NB4 (cell line): ENCODE data around the gene KAT6B.

Experiments used
- DNase-seq: peaks from one replicate; pipeline ENCODE4 v3.0.0; 2010; ENCODE audit warnings: low read depth
- H3K4me3 ChIP-seq: one replicate; pipeline ENCODE4 v1.5.1; 2011; ENCODE audit warnings: mild to moderate bottlenecking, low read depth, low read length, moderate library complexity
- CTCF ChIP-seq: IDR thresholded peaks from one replicate; pipeline ENCODE4 v1.5.1; 2012; ENCODE audit warnings: low read depth, low read length
- MAX ChIP-seq: IDR thresholded peaks from 2 replicates; pipeline ENCODE4 v1.6.1; 2011; ENCODE audit warnings: low read depth, low read length
- MYC ChIP-seq: IDR thresholded peaks from 2 replicates; pipeline ENCODE4 v1.6.1; 2011; ENCODE audit warnings: low read depth, low read length
- POLR2A ChIP-seq: IDR thresholded peaks from 2 replicates; pipeline ENCODE4 v1.6.1; 2011; ENCODE audit warnings: mild to moderate bottlenecking; ENCODE audit not compliant: insufficient read length; ENCODE audit errors: extremely low read depth

KAT6B gene

DNA sequence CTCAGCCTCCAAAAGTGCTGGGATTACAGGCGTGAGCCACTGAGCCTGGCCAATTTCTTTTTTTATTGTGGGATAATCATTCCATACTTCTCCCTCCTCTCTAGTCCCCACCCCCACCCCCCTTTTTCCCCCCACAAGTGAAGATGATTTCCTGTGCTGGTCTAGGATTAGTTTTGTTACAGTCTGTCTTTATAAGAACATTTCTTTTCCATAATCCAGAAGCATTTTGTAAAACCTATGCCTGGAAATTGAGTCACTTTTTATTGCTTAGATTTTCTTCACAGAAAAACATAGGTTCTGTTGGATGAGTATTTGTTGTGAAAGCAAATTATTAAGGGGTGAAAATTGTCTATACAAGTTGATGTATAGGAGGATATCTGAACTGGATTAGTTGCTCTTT, 98.9 kb downstream of the KAT6B start:
- TF ChIP-seq MYC = no peak
- no peak for TF ChIP-seq MAX
- TF ChIP-seq CTCF = no peak
- TF ChIP-seq POLR2A = no peak

DNA sequence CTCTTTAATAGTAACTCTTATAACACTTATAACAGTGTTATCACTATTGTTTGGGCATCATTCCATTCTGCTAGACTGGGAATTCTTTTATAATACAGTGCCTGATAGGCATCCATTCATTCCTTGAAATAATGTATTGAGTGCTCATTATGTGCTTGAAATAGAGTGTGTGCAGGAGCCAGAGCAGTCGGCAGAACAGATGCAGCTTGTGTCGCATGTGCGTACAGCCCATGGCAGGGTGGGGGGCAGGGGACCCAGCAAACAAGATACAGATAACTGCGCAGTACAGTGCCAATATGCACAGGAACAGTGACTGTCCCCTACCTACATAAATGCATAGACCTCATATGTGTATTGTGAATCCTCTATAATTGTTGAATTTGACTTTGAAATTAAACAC, 99.3 kb downstream of the KAT6B start:
- no peak for DNase-seq
- H3K4me3 ChIP-seq = no peak overlapping the region
- no peak for TF ChIP-seq MAX
- no peak for TF ChIP-seq MYC
- no peak for TF ChIP-seq CTCF
- no peak for TF ChIP-seq POLR2A

More for the DNA sequence above, 98.9 kb downstream of the KAT6B start:
- DNase-seq = no peak
- H3K4me3 ChIP-seq = no peak overlapping the region

- TF ChIP-seq CTCF (no peak), POLR2A (no peak), MAX (no peak), MYC (no peak)
- no peak for DNase-seq
- H3K4me3 ChIP-seq = no peak overlapping the region
These were observed 100.6 kb downstream of the KAT6B start for GRCh38 chr10:74926791-74927585.

GRCh38 chr10:74927701-74928100, 101.3 kb downstream of the KAT6B start:
- TF ChIP-seq MAX = no peak
- no peak for TF ChIP-seq CTCF
- no peak for TF ChIP-seq MYC
- TF ChIP-seq POLR2A = no peak
- DNase-seq = no peak
- H3K4me3 ChIP-seq = no peak overlapping the region

DNA sequence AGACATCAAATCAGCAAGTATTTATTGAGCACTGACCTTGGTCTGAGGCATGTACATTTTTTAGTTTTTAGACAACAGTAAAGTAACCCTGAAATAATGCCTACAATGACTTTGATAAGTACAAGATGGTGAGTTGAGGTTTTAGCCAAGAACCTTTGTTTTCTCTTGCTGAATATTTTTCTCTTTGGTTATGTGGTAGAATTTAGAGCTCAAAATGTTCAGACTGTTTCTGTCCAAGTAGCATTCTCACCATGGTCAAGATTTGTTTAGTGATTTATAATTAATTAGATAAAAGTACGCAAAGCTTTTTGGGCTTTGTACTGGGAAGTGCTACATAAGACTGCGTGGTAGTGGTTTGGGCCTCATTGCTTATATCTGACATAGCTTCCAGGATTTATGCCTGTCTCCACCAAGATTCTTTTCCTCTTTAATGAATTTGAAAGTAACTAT, 102.4 kb downstream of the KAT6B start:
- DNase-seq = no peak
- H3K4me3 ChIP-seq = no peak overlapping the region
- no peak for TF ChIP-seq CTCF
- TF ChIP-seq MYC = no peak
- TF ChIP-seq POLR2A = no peak
- no peak for TF ChIP-seq MAX
